Measurements from ENCODE around the gene SKOR2. TPM values are rescaled to one million over a fixed set of nuclear protein-coding genes. Genes with fewer than 3 reads are reported as not detected.

SKOR2 gene
- total and polyA plus RNA-seq, 12 donors = not detected

DNA sequence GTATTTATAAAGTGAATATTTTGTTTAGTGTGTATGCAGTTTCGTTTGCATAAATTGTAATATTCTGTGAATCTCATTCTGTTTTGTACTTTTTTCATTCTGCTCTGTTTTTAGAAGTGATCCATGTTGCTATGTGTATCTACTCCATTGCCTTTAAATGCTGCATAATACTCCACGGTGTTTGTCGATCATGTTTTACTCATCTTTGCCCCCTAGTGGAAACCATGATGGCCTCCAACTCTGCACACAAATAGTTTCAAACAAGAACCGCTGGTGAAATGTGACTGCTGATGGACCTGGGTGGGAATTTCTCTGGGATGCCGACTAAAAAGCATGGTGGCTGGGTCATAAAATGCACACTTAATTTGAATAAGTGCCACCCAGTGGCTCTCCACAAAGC is 32.0 kb upstream of the SKOR2 start:
- WGBS, 2 donors = 35 to 43% methylated on average over 5 of the region's 5 CpGs
- intact Hi-C loops (cut with DNase I) = no loop called here

DNA sequence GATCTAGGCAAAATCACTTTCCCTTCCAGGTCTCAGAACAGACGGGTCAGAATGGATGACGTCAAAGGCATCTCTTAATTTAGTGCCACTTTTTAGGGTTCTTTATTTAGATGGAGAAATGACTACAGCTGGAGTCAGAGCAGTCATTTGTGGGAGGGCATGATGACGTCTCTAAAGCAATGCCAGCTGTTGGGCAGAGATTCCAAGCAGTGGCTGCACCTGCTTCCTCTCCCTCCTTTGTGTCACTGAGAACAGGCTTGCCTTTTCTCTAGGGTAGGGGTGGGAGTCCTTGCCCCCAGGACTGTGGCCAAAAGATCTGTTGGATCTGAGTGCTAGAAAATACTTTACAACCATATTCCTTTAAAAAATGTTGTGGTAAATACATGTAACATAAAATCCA is 28.7 kb upstream of the SKOR2 start:
- Histone ChIP-seq H3K36me3 (no peaks in the 10 kb centered on the region), H3K9me3 (peaks cover 0 to 9% (median 0%) of the 10 kb centered on the region in 11 donors), H3K4me3 (no peak overlapping the region), H3K4me1 (no peaks in the 10 kb centered on the region), H3K27me3 (peaks cover 0 to 56% (median 33%) of the 10 kb centered on the region in 7 donors), H3K27ac (no peak overlapping the region)
- TF ChIP-seq, protein P1, sequence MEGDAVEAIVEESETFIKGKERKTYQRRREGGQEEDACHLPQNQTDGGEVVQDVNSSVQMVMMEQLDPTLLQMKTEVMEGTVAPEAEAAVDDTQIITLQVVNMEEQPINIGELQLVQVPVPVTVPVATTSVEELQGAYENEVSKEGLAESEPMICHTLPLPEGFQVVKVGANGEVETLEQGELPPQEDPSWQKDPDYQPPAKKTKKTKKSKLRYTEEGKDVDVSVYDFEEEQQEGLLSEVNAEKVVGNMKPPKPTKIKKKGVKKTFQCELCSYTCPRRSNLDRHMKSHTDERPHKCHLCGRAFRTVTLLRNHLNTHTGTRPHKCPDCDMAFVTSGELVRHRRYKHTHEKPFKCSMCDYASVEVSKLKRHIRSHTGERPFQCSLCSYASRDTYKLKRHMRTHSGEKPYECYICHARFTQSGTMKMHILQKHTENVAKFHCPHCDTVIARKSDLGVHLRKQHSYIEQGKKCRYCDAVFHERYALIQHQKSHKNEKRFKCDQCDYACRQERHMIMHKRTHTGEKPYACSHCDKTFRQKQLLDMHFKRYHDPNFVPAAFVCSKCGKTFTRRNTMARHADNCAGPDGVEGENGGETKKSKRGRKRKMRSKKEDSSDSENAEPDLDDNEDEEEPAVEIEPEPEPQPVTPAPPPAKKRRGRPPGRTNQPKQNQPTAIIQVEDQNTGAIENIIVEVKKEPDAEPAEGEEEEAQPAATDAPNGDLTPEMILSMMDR (IDR thresholded peaks at IDR 0.05) = no peak
- WGBS, 2 donors = 50 to 56% methylated on average over 3 of the region's 3 CpGs
- DNase-seq (no peak), ATAC-seq (no peak)
- intact Hi-C loops (cut with DNase I) = no loop called here

More for the DNA sequence above, 32.0 kb upstream of the SKOR2 start:
- Histone ChIP-seq H3K4me3 (no peak overlapping the region), H3K27ac (no peak overlapping the region), H3K36me3 (no peaks in the 10 kb centered on the region), H3K4me1 (no peaks in the 10 kb centered on the region), H3K27me3 (peaks cover 0 to 52% (median 36%) of the 10 kb centered on the region in 7 donors), H3K9me3 (no peaks in the 10 kb centered on the region)
- DNase-seq = no peak
- TF ChIP-seq, protein P1 (IDR thresholded peaks at IDR 0.05) = peak in 7 of 9 donors; percentile 27 to 47 (median 33)
- no peak for ATAC-seq

DNA sequence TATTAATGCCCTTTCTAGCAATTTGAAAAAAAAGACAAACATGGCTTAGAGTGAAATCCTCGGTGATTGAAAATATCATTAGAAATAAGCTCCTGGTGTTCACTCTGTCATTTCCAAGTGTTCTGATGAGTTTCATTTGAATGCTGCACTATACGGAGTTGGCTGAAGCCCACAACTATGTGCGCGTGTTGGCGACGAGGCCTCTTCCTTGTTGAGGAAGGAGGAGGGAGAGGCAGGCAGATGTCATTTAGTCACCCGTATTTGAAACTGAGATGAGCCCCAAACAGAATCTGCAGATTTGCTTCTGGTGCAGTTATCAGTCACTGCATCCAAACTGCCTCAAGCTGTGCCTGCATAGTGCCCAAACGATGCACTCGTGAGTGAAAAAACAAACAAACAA is 23.5 kb upstream of the SKOR2 start:
- intact Hi-C loops (cut with DNase I) = no loop called here
- H3K4me3 ChIP-seq = no peak overlapping the region
- H3K27me3 ChIP-seq = peaks cover 0 to 46% (median 22%) of the 10 kb centered on the region in 7 donors
- H3K4me1 ChIP-seq = no peaks in the 10 kb centered on the region
- WGBS, 2 donors = 34 to 40% methylated on average over 9 of the region's 9 CpGs
- TF ChIP-seq, protein P1 (IDR thresholded peaks at IDR 0.05) = no peak
- H3K27ac ChIP-seq = no peak overlapping the region
- no peak for DNase-seq
- no peak for ATAC-seq
- H3K36me3 ChIP-seq = no peaks in the 10 kb centered on the region
- peaks cover 0 to 9% (median 0%) of the 10 kb centered on the region in 11 donors for H3K9me3 ChIP-seq

DNA sequence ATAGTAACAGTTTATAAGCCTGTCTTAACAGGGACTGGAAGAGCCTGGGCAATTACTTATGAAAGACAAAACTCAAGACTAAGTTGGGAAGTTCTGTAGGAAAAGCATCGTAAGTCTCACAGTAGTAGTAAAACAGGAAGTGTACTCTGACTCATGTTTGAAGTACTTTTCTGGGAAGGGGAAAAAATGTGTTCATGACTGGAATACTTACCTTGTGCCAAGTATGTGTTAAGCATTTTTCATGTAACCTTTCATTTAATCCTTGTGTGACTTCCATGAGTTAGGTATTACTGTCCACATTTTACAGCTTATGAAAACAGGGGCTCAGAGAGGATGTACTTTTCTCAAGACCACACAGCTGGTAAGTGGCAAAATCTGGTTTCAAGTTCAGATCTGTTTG is 13.7 kb upstream of the SKOR2 start:
- DNase-seq = no peak
- whole genome bisulfite sequencing, 2 donors = 51 to 55% methylated on average over 1 of the region's 1 CpG
- Histone ChIP-seq H3K27me3 (peaks cover 25 to 87% (median 78%) of the 10 kb centered on the region in 7 donors), H3K36me3 (no peaks in the 10 kb centered on the region), H3K27ac (no peak overlapping the region), H3K4me1 (peaks cover 0 to 16% (median 10%) of the 10 kb centered on the region in 9 donors), H3K9me3 (no peaks in the 10 kb centered on the region), H3K4me3 (no peak overlapping the region)
- intact Hi-C loops (cut with DNase I) = no loop called here
- TF ChIP-seq, protein P1 (IDR thresholded peaks at IDR 0.05) = no peak
- no peak for ATAC-seq

All from heart right ventricle (tissue), 16 donors.